ENCODE measurements around the gene LIMS2.

Gene LIMS2

DNA sequence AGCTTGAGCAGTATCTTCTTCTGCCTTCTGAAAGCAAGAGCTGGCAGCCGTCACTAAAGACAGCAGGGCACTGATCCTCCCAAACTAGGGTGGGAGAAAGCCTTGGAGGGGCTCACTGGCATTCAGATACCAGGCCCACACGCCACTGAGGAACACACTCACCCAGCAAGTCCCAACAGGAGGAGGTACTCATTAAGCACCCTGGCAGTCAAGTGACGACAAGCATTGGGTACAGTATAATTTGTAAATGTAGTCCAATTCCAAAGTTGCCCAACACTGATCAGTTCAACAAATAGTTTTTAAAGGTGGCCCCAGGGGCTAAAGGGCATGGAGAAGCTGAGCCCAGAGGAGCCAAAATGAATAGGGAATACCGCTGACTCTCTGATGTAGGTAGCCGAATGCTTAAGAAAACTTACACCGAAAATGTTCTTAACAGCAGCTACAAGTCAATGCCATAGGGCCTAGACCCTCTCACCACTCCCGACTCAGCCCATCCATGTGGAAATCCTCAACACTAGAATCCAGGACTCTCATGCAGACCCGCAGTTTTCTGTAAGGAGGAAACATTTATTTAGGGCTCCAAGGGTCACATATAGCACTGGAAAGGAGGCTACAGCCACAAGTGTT is 9.9 kb downstream of the LIMS2 start:
- peak overlapping the region in 2 of 5 donors; percentile 48 to 68 for H3K9ac ChIP-seq (ENCODE audit: low read length in 5 of 5)
- no peaks in the 10 kb centered on the region for H3K36me3 ChIP-seq (ENCODE audit: control insufficient read depth in 5 of 5, insufficient read depth in 5 of 5, low read length in 5 of 5)
- peak overlapping the region in 2 of 5 donors; percentile 44 to 52 for H3K4me3 ChIP-seq (ENCODE audit: low read depth in 1 of 5, low read length in 5 of 5)
- peaks cover 2 to 10% (median 6%) of the 10 kb centered on the region in 5 donors for H3K27me3 ChIP-seq (ENCODE audit: control insufficient read depth in 5 of 5, insufficient read depth in 4 of 5, low read length in 5 of 5)
- peaks cover 10 to 59% (median 38%) of the 10 kb centered on the region in 5 donors for H3K4me1 ChIP-seq (ENCODE audit: control insufficient read depth in 5 of 5, insufficient read depth in 5 of 5, low read length in 5 of 5)
- H3K9me3 ChIP-seq (ENCODE audit: control insufficient read depth in 5 of 5, low read length in 5 of 5), result no peaks in the 10 kb centered on the region
- peak overlapping the region; percentile 76 for H3K27ac ChIP-seq (ENCODE audit: low read depth, low read length)

GRCh38 chr2:127664895-127665225 is 10.5 kb downstream of the LIMS2 start:
- H3K36me3 ChIP-seq (ENCODE audit: control insufficient read depth in 5 of 5, insufficient read depth in 5 of 5, low read length in 5 of 5), result no peaks in the 10 kb centered on the region
- peaks cover 10 to 64% (median 40%) of the 10 kb centered on the region in 5 donors for H3K4me1 ChIP-seq (ENCODE audit: control insufficient read depth in 5 of 5, insufficient read depth in 5 of 5, low read length in 5 of 5)
- H3K9me3 ChIP-seq (ENCODE audit: control insufficient read depth in 5 of 5, low read length in 5 of 5), result no peaks in the 10 kb centered on the region
- peaks cover 2 to 10% (median 6%) of the 10 kb centered on the region in 5 donors for H3K27me3 ChIP-seq (ENCODE audit: control insufficient read depth in 5 of 5, insufficient read depth in 4 of 5, low read length in 5 of 5)
- peak overlapping the region in 3 of 5 donors; percentile 44 to 59 (median 52) for H3K4me3 ChIP-seq (ENCODE audit: low read depth in 1 of 5, low read length in 5 of 5)
- H3K9ac ChIP-seq (ENCODE audit: low read length in 5 of 5), result peak overlapping the region in 3 of 5 donors; percentile 35 to 68 (median 48)
- H3K27ac ChIP-seq (ENCODE audit: low read depth, low read length), result peak overlapping the region; percentile 76

DNA sequence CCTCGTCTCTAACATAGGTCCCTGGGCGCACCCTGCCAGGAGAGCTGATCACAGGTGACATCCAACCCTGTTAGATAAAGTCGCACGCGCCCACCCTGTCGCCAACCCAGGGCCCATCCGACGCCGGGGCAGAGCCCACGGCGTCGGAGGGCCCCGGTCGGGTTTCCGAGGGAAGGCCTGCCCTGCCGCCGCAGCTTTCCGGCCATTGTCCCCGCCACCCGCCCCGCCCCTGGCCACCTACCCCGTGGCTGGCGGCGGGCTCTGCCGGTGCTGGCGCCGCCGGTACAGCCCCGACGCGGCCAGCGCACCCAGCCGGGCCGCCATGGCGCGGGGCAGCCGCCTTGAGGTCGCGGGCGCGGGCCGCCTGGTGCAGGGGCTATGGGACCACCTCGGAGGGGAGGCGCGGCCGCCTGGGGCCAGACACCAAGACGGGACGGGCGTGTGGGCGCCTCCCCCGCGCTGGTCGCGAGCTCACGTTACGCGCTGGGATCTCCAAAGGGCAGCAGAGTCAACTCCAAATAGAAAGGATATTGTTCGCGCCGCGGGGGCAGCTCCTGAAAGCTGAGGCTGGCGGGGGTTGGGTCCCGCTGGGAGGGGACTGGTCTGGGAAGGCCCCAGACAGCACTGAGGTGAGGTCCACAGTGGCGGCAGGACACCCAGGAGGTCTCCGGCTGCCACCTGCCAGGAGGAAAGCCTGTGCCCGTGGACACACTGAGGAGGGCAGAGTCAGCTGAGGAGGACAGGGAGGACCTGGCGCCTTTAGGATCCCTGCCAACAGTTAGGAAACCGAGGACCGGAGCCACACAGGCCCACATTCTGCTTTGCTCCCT is 11.1 kb downstream of the LIMS2 start:
- H3K4me3 ChIP-seq (ENCODE audit: low read depth in 1 of 5, low read length in 5 of 5), result peak overlapping the region in 4 of 5 donors; percentile 42 to 59 (median 48)
- H3K9ac ChIP-seq (ENCODE audit: low read length in 5 of 5), result peak overlapping the region in 2 of 5 donors; percentile 41 to 68

DNA sequence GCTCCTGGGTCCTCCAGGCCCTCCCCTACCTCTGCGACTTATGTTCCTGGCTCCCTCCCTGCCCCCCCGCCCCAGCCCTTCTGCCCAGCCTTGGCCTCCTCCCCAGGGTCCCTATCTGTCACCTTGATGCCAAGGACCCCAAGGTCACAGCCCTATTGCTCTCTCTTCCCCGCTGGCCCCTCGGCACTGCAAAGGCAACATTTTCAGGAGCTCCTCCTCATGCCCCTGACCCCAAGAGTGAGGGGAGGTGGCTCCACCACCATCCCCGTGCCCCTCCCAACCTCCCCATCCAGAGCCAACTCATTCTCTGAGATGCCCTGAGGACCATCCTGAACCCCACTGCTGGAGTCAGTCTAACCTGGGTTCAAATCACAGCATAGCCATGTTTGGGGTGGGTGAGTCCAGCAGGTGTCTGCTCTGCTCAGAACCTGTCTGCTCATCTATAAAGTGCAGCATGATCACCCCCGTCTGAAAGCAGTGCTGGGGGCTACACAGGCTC is 11.7 kb downstream of the LIMS2 start:
- H3K4me3 ChIP-seq (ENCODE audit: low read depth in 1 of 5, low read length in 5 of 5), result peak overlapping the region in 3 of 5 donors; percentile 6 to 59 (median 41)
- H3K36me3 ChIP-seq (ENCODE audit: control insufficient read depth in 5 of 5, insufficient read depth in 5 of 5, low read length in 5 of 5), result peaks cover 0 to 1% (median 0%) of the 10 kb centered on the region in 5 donors
- peak overlapping the region in 1 of 5 donors; percentile 51 for H3K9ac ChIP-seq (ENCODE audit: low read length in 5 of 5)
- peak overlapping the region; percentile 54 for H3K27ac ChIP-seq (ENCODE audit: low read depth, low read length)
- peaks cover 2 to 10% (median 6%) of the 10 kb centered on the region in 5 donors for H3K27me3 ChIP-seq (ENCODE audit: control insufficient read depth in 5 of 5, insufficient read depth in 4 of 5, low read length in 5 of 5)
- H3K4me1 ChIP-seq (ENCODE audit: control insufficient read depth in 5 of 5, insufficient read depth in 5 of 5, low read length in 5 of 5), result peaks cover 15 to 72% (median 51%) of the 10 kb centered on the region in 5 donors
- no peaks in the 10 kb centered on the region for H3K9me3 ChIP-seq (ENCODE audit: control insufficient read depth in 5 of 5, low read length in 5 of 5)

More for the DNA sequence above, 11.1 kb downstream of the LIMS2 start:
- H3K27ac ChIP-seq (ENCODE audit: low read depth, low read length), result peak overlapping the region; percentile 76
- H3K4me1 ChIP-seq (ENCODE audit: control insufficient read depth in 5 of 5, insufficient read depth in 5 of 5, low read length in 5 of 5), result peaks cover 12 to 70% (median 44%) of the 10 kb centered on the region in 5 donors
- H3K36me3 ChIP-seq (ENCODE audit: control insufficient read depth in 5 of 5, insufficient read depth in 5 of 5, low read length in 5 of 5), result no peaks in the 10 kb centered on the region
- peaks cover 2 to 10% (median 6%) of the 10 kb centered on the region in 5 donors for H3K27me3 ChIP-seq (ENCODE audit: control insufficient read depth in 5 of 5, insufficient read depth in 4 of 5, low read length in 5 of 5)
- no peaks in the 10 kb centered on the region for H3K9me3 ChIP-seq (ENCODE audit: control insufficient read depth in 5 of 5, low read length in 5 of 5)

GRCh38 chr2:127662937-127663565 is 12.3 kb downstream of the LIMS2 start:
- H3K36me3 ChIP-seq (ENCODE audit: control insufficient read depth in 5 of 5, insufficient read depth in 5 of 5, low read length in 5 of 5), result peaks cover 0 to 2% (median 0%) of the 10 kb centered on the region in 5 donors
- peak overlapping the region in 1 of 5 donors; percentile 51 for H3K9ac ChIP-seq (ENCODE audit: low read length in 5 of 5)
- H3K27me3 ChIP-seq (ENCODE audit: control insufficient read depth in 5 of 5, insufficient read depth in 4 of 5, low read length in 5 of 5), result peaks cover 2 to 10% (median 6%) of the 10 kb centered on the region in 5 donors
- H3K9me3 ChIP-seq (ENCODE audit: control insufficient read depth in 5 of 5, low read length in 5 of 5), result no peaks in the 10 kb centered on the region
- H3K4me1 ChIP-seq (ENCODE audit: control insufficient read depth in 5 of 5, insufficient read depth in 5 of 5, low read length in 5 of 5), result peaks cover 15 to 78% (median 56%) of the 10 kb centered on the region in 5 donors
- peak overlapping the region in 1 of 5 donors; percentile 41 for H3K4me3 ChIP-seq (ENCODE audit: low read depth in 1 of 5, low read length in 5 of 5)
- peak overlapping the region; percentile 54 for H3K27ac ChIP-seq (ENCODE audit: low read depth, low read length)

DNA sequence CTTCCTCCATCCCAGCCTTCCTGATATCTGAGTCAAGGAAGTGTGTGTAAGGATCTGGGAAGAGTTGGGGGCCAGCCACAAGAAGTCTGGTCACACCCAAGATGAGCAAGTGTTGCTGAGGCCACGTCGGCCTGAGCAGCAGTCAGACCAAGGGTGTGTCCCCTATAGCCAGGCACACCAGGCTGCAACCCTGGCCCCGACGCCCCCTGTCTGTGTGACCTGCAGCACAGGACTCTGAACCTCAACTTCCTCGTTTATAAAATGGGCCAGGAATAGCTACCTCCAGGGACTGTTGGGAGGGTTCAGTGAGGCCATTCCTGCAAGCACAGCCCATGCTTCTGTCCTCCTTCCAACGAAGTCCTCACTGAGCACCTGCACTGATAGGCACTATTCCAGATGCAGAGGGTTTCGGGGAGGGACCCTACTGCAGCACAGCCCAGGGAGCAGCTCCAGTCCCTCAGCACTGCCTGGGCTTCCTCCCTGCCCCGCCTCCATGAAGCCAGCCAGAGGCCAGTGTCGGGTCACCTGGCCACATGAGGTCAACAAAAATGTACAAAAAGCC is 13.3 kb downstream of the LIMS2 start:
- H3K9me3 ChIP-seq (ENCODE audit: control insufficient read depth in 5 of 5, low read length in 5 of 5), result no peaks in the 10 kb centered on the region
- peaks cover 2 to 10% (median 6%) of the 10 kb centered on the region in 5 donors for H3K27me3 ChIP-seq (ENCODE audit: control insufficient read depth in 5 of 5, insufficient read depth in 4 of 5, low read length in 5 of 5)
- no peak overlapping the region for H3K4me3 ChIP-seq (ENCODE audit: low read depth in 1 of 5, low read length in 5 of 5)
- no peak overlapping the region for H3K9ac ChIP-seq (ENCODE audit: low read length in 5 of 5)
- peaks cover 0 to 6% (median under 1%) of the 10 kb centered on the region in 5 donors for H3K36me3 ChIP-seq (ENCODE audit: control insufficient read depth in 5 of 5, insufficient read depth in 5 of 5, low read length in 5 of 5)
- peak overlapping the region; percentile 69 for H3K27ac ChIP-seq (ENCODE audit: low read depth, low read length)
- peaks cover 15 to 87% (median 65%) of the 10 kb centered on the region in 5 donors for H3K4me1 ChIP-seq (ENCODE audit: control insufficient read depth in 5 of 5, insufficient read depth in 5 of 5, low read length in 5 of 5)

DNA sequence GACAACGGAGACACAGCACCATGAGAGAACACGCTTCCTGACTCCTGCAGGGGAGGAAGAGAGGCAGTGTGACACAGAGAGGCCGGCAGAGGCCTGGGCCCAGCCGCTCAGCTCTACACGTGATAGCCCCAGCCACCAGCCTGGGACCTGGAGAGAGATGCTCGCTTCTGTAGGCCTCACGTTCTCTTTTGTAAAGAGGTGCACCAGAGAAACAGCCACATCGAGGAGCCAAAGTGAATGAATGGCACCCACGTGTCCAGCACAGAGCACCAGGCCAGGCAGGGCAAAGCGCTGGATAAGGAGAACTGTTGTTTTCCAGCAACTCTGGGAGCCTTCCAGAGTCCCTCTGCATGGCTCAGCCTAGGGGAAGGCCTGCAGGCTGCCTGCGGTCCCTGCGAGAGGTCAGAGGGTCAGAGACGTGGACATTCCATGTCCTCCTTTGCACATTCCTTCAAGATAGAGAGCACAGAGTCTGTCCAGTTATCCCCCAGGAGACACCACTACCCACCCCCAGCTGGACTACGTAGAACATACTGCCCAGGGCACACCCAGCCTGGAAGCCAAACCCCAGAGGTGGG is 14.2 kb downstream of the LIMS2 start:
- Histone ChIP-seq H3K4me1 (ENCODE audit: control insufficient read depth in 5 of 5, insufficient read depth in 5 of 5, low read length in 5 of 5) (peaks cover 15 to 92% (median 70%) of the 10 kb centered on the region in 5 donors), H3K9ac (ENCODE audit: low read length in 5 of 5) (peak overlapping the region in 1 of 5 donors; percentile 28)

GRCh38 chr2:127660291-127660578 is 15.1 kb downstream of the LIMS2 start:
- H3K9ac ChIP-seq (ENCODE audit: low read length in 5 of 5), result no peak overlapping the region
- H3K4me1 ChIP-seq (ENCODE audit: control insufficient read depth in 5 of 5, insufficient read depth in 5 of 5, low read length in 5 of 5), result peaks cover 15 to 92% (median 70%) of the 10 kb centered on the region in 5 donors
- peaks cover 0 to 14% (median 3%) of the 10 kb centered on the region in 5 donors for H3K36me3 ChIP-seq (ENCODE audit: control insufficient read depth in 5 of 5, insufficient read depth in 5 of 5, low read length in 5 of 5)
- peak overlapping the region; percentile 72 for H3K27ac ChIP-seq (ENCODE audit: low read depth, low read length)
- H3K27me3 ChIP-seq (ENCODE audit: control insufficient read depth in 5 of 5, insufficient read depth in 4 of 5, low read length in 5 of 5), result peaks cover 2 to 10% (median 6%) of the 10 kb centered on the region in 5 donors
- H3K9me3 ChIP-seq (ENCODE audit: control insufficient read depth in 5 of 5, low read length in 5 of 5), result no peaks in the 10 kb centered on the region
- no peak overlapping the region for H3K4me3 ChIP-seq (ENCODE audit: low read depth in 1 of 5, low read length in 5 of 5)

More for the DNA sequence above, 14.2 kb downstream of the LIMS2 start:
- peaks cover 0 to 9% (median 3%) of the 10 kb centered on the region in 5 donors for H3K36me3 ChIP-seq (ENCODE audit: control insufficient read depth in 5 of 5, insufficient read depth in 5 of 5, low read length in 5 of 5)
- no peak overlapping the region for H3K4me3 ChIP-seq (ENCODE audit: low read depth in 1 of 5, low read length in 5 of 5)
- H3K27ac ChIP-seq (ENCODE audit: low read depth, low read length), result peak overlapping the region; percentile 69
- H3K27me3 ChIP-seq (ENCODE audit: control insufficient read depth in 5 of 5, insufficient read depth in 4 of 5, low read length in 5 of 5), result peaks cover 2 to 10% (median 6%) of the 10 kb centered on the region in 5 donors
- no peaks in the 10 kb centered on the region for H3K9me3 ChIP-seq (ENCODE audit: control insufficient read depth in 5 of 5, low read length in 5 of 5)
